NT2/D1 (cell line): Measurements from ENCODE around the gene FNDC1.

Experiments used
- DNase-seq: peaks from one replicate; pipeline ENCODE4 v3.0.0-alpha.2; 2011; ENCODE audit warnings: low read depth, low spot score
- H3K27me3 ChIP-seq: 2 replicates; pipeline ENCODE4 v1.6.0; 2011; ENCODE audit warnings: mild to moderate bottlenecking; ENCODE audit not compliant: insufficient read length, insufficient read depth
- H3K36me3 ChIP-seq: 2 replicates; pipeline ENCODE4 v1.6.1; 2011; ENCODE audit warnings: mild to moderate bottlenecking, low read length, mixed read lengths; ENCODE audit not compliant: insufficient read depth, insufficient read length
- H3K4me1 ChIP-seq: 2 replicates; pipeline ENCODE4 v1.5.1; 2011; ENCODE audit not compliant: insufficient read depth, insufficient read length
- H3K4me3 ChIP-seq: 2 replicates; pipeline ENCODE4 v1.5.1; 2011; ENCODE audit warnings: low read depth; ENCODE audit not compliant: insufficient read length
- H3K9ac ChIP-seq: 2 replicates; pipeline ENCODE4 v1.6.0; 2011; ENCODE audit warnings: low read depth; ENCODE audit not compliant: insufficient read length
- H3K9me3 ChIP-seq: 2 replicates; pipeline ENCODE4 v1.5.1; 2011; ENCODE audit warnings: mild to moderate bottlenecking, low read length; ENCODE audit not compliant: insufficient read depth
- SUZ12 ChIP-seq: IDR thresholded peaks from 2 replicates; pipeline ENCODE4 v1.6.1; 2011; ENCODE audit not compliant: insufficient read length, insufficient read depth; ENCODE audit errors: extremely low read depth
- YY1 ChIP-seq: IDR thresholded peaks from 2 replicates; pipeline ENCODE4 v1.6.1; 2011; ENCODE audit not compliant: insufficient read length, insufficient read depth
- ZNF274 ChIP-seq: IDR thresholded peaks from 2 replicates; pipeline ENCODE4 v1.6.1; 2011; ENCODE audit warnings: mild to moderate bottlenecking, low read depth, low read length

The FNDC1 gene

DNA sequence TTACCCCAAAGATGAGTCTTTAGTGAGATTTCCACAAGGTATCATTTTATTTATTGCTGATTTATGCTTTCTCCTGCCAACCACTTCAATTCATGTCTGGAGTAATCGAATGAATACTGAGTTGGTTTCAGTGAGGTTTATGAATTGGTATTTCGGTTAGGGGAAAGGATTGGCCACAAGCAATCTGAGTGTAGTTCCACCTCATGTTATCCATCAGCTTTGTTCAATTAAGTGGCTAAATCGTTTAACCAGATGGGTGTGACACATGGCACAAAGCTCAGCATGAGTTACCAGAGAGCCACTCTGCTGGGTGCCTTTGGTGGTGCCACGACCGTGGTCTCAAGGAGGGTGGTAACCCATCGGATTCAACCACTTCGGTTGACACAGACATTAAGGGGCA, 148.2 kb downstream of the FNDC1 start:
- no peak for TF ChIP-seq YY1
- TF ChIP-seq SUZ12 = no peak
- TF ChIP-seq ZNF274 = no peak
- Histone ChIP-seq H3K27me3 (no peaks in the 10 kb centered on the region), H3K4me3 (no peak overlapping the region), H3K4me1 (no peaks in the 10 kb centered on the region), H3K9ac (no peak overlapping the region), H3K36me3 (no peaks in the 10 kb centered on the region), H3K9me3 (no peaks in the 10 kb centered on the region)
- no peak for DNase-seq

DNA sequence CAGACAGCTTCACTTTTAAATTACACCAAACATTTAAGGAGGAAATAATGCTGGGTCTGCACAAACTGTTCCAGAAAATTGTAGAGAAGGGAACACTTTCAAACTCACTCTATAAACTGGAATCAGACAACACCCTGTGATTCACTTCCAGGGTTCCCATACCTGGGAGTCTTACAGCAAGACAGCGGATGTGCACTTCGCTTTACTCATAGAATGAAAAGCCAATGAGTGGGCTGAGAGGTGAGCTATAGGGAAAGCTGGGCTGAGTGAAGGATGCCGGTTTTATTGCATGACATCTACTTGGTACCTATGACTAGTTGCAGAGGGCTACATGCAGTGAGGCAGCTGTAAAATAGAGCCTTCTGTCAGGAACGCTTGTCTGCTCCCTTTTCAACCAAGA, 152.1 kb downstream of the FNDC1 start:
- DNase-seq = no peak
- no peak for TF ChIP-seq YY1
- TF ChIP-seq SUZ12 = no peak
- TF ChIP-seq ZNF274 = no peak
- H3K36me3 ChIP-seq = no peaks in the 10 kb centered on the region

More for the DNA sequence above, 152.1 kb downstream of the FNDC1 start:
- no peak overlapping the region for H3K4me3 ChIP-seq
- no peaks in the 10 kb centered on the region for H3K27me3 ChIP-seq
- no peak overlapping the region for H3K9ac ChIP-seq
- H3K4me1 ChIP-seq = no peaks in the 10 kb centered on the region
- H3K9me3 ChIP-seq = no peaks in the 10 kb centered on the region
